Measurements from ENCODE around the gene P2RX7. TPM values are rescaled to one million over a fixed set of nuclear protein-coding genes. Genes with fewer than 3 reads are reported as not detected.

Gene P2RX7
- total and polyA plus RNA-seq, 2 donors (not counting 3 experiments of a cell fraction or from before 2014, with no cell fraction given) = 1.3 to 8.1 TPM

DNA sequence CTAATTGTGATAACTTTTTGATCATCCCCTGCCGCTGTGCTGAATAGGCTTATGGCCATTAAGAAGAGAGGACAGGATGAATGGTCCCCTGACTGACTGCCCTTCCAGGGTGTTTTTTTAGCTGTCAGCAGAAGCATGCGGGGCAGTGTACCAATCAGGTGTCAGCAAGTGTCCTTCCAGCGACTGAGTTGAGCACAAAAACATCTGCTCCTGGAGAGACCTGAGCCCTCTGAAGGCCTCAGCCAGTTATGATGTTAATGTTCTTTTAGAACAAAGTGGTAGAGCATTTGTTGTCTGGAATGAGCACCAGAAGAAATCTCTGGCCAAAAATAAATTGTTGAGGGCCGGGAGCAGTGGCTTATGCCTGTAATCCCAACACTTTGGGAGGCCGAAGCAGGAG lies 37.5 kb downstream of the P2RX7 start:
- CTCF ChIA-PET = interaction anchor here (0.8 to 2.2 kb wide), 4 partner anchors 12 to 110 kb away, joined by 3 to 5 read pairs (median 4); no protein-coding TSS in a partner anchor
- DNase-seq (ENCODE audit: low read depth, low spot score) = no peak

More for the DNA sequence above, 37.5 kb downstream of the P2RX7 start:
- FAIRE-seq = peak; percentile 42
- Histone ChIP-seq H2AFZ (ENCODE audit: low read depth, low read length) (no peak overlapping the region), H3K9me1 (replicated peaks; ENCODE audit: control insufficient read depth, extremely low read depth, insufficient read depth, low read length) (no peaks in the 10 kb centered on the region), H3K4me1 (ENCODE audit: control insufficient read depth, extremely low read depth, insufficient read depth, low read length) (peaks cover 11% of the 10 kb centered on the region), H3K4me3 (replicated peaks in 1 of 3; ENCODE audit: insufficient read depth in 1 of 3, low read depth in 1 of 3, low read length in 3 of 3) (no peak overlapping the region), H3K27ac (ENCODE audit: insufficient read depth, low read depth, low read length) (peak overlapping the region; percentile 64), H3K9me3 (replicated peaks; ENCODE audit: control insufficient read depth, insufficient read depth, low read length) (no peaks in the 10 kb centered on the region), H4K20me1 (replicated peaks; ENCODE audit: control insufficient read depth, extremely low read depth, insufficient read depth, low read length) (no peaks in the 10 kb centered on the region), H3K79me2 (ENCODE audit: control insufficient read depth, insufficient read depth, low read length) (no peaks in the 10 kb centered on the region), H3K27me3 (ENCODE audit: control insufficient read depth in 2 of 2, insufficient read depth in 2 of 2, low read length in 2 of 2) (no peaks in the 10 kb centered on the region), H3K36me3 (ENCODE audit: control insufficient read depth in 2 of 2, extremely low read depth in 1 of 2, insufficient read depth in 2 of 2, low read length in 2 of 2) (no peaks in the 10 kb centered on the region), H3K9ac (replicated peaks; ENCODE audit: extremely low read depth, insufficient read depth, low read length) (no peak overlapping the region), H3K4me2 (ENCODE audit: insufficient read depth, low read length) (no peak overlapping the region)
- TSS peak; percentile 77 for BruUV-seq (replicated peaks)
- TF ChIP-seq GATA2 (IDR thresholded peaks at IDR 0.05; ENCODE audit: insufficient read depth, insufficient read length, low read depth, low read length) = no peak
- no peak for TF ChIP-seq POLR2A (IDR thresholded peaks at IDR 0.05; ENCODE audit: low read depth, low read length)
- TF ChIP-seq MYC (IDR thresholded peaks at IDR 0.05; ENCODE audit: low read depth, low read length) = no peak
- no peak for TF ChIP-seq JUN (IDR thresholded peaks at IDR 0.05; ENCODE audit: borderline replicate concordance, insufficient read depth, insufficient read length, low read depth)
- TF ChIP-seq FOS (IDR thresholded peaks at IDR 0.05; ENCODE audit: borderline replicate concordance, insufficient read depth, low read length) = no peak
- TF ChIP-seq EZH2 (IDR thresholded peaks at IDR 0.05; ENCODE audit: borderline replicate concordance, low read depth, low read length, severe bottlenecking) = no peak
- TF ChIP-seq POLR2AphosphoS5 (IDR thresholded peaks at IDR 0.05; ENCODE audit: insufficient read depth, low read depth, low read length) = no peak
- TF ChIP-seq CTCF (IDR thresholded peaks at IDR 0.05; ENCODE audit: extremely low read depth in 1 of 2, insufficient read depth in 1 of 2, low read depth in 1 of 2, low read length in 2 of 2) = no peak
- TF ChIP-seq MAX (IDR thresholded peaks at IDR 0.05; ENCODE audit: insufficient read depth, insufficient read length) = no peak
- POLR2A ChIA-PET = no interaction called here
- dilution Hi-C loops (cut with MboI; ENCODE audit: extremely low pct_ligation_motif_present, low sequenced_read_pairs) (no loop called here), intact Hi-C loops (cut with micrococcal nuclease) (loop anchor here (1.0 to 2.0 kb wide), 3 partner anchors 35 to 40 kb away; partner anchors contain the start of genes P2RX4 and P2RX7)

Measured in endothelial cell of umbilical vein (primary cell).